Stimulated activated naive CD8-positive, alpha-beta T cell treated with anti-CD3 and anti-CD28 coated beads, Interleukin-15, Interleukin-2, amounts not matched to agents 100 U/mL and 50 U/mL, for 24 hours (primary cell): ENCODE measurements around the gene FHOD3.
"Not testable (repeated sequence)": the region's sequence is repeated elsewhere in the genome, so short reads cannot be mapped to it uniquely, and the experiment has no call there.

ENCODE experiments used
- ATAC-seq: fragments of 150-1000 bp; cut with Tn5 transposase; one replicate; pipeline ENCODE4 v1.10.0; 2021
- DNase-seq: peaks from one replicate; pipeline ENCODE4 v3.0.0; 2021

FHOD3 gene

DNA sequence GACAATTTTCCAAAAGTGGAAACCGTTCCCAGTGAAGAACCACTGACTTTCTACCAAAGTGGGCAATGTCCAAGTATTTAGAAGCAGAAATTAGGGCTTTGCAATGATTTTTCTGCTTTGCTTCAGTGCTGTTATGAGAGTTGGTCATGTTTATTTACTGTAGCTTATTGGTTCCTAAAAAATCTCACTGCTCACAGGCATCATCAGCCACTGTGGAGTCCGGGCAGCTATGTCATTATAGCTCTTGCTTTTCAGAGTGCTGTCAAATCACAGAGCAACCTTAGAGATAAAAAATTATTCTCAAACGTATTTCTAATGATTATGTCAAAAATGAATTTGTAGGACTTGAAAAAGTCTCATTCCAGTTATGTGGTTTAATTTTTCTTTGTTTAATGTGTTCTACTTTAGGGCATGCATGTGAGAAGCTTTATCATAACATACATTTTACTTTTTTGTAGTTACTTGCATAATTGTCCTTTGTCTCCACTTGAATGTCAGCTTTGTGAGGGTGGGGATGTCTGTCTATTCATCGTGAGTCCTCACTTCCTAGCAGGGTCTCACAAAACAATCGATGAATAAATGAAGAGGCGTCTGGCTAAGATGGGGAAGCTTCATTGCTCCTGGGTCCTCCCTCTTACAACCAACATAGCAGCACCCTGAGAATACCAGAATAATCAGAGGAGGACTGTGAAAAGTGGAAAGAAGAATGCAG is 413.7 kb downstream of the FHOD3 start:
- DNase-seq (no peak), ATAC-seq (no peak)

GRCh38 chr18:36711813-36712444 is 414.4 kb downstream of the FHOD3 start:
- ATAC-seq (no peak), DNase-seq (no peak)

- ATAC-seq (no peak), DNase-seq (no peak)
Observed at GRCh38 chr18:36714476-36714875, 417.0 kb downstream of the FHOD3 start.

GRCh38 chr18:36717422-36718110 is 420.1 kb downstream of the FHOD3 start:
- ATAC-seq, result no peak
- DNase-seq, result no peak

- ATAC-seq (no peak), DNase-seq (no peak)
Observed at GRCh38 chr18:36718705-36719328, 421.3 kb downstream of the FHOD3 start.

GRCh38 chr18:36719630-36720029 is 422.1 kb downstream of the FHOD3 start:
- DNase-seq (no peak), ATAC-seq (no peak)

DNA sequence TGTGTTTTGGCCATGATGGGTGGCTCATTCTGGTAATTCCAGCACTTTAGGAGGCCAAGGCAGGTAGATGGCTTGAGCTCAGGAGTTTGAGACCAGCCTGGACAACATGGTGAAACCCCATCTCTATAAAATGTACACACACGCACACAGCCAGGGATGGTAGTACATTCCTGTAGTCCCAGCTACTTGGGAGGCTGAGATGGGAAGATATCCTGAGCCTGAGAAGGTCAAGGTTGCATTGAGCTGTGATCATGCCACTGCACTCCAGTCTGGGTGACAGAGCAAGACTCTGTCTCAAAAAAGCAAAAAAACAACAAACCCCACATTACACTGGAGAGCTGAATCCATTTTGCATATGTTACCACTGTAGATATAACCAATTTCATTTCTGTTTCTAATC is 423.8 kb downstream of the FHOD3 start:
- ATAC-seq, DNase-seq: not testable (repeated sequence)

DNA sequence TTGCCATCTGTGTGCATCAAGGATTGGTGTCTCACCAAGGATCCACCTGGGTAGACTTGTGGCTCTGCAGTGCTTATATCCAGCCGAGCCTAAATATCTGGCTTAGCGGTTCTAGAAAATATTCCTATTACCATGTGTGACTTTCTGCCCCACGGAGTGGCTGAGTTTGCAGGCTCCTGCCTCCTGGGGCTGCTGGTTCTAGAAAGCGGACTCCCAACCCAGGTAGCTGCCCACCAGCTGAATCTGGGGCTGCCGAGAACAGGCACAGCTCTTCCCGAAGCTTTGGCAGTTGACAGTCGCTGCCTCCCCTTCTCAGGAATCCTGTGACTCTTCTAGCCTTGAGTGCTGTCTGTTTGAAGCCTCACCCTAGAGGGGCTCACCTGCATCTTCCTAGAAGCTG is 426.7 kb downstream of the FHOD3 start:
- DNase-seq (no peak), ATAC-seq (no peak)

GRCh38 chr18:36724591-36725001 is 427.1 kb downstream of the FHOD3 start:
- ATAC-seq, result no peak
- no peak for DNase-seq

DNA sequence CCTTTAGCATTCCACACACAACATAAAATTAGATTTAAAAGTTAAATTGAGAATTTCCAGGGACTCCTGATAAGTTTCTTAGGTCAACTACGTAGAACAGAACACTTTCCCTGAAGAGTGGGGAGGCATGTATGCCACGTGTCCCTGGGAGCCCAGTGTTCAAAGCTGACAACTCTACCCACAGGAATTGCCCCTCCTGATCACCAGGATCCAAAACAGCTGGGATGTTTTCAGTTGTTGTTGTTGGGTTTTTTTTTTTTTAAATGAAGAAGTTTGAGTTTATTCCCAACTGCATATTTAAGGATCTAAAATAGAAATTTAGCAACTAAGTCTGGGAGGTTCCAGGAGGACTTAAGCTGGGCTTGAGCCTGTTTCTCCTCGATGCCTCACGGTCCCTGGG is 430.8 kb downstream of the FHOD3 start:
- ATAC-seq (no peak), DNase-seq (no peak)

- DNase-seq, result no peak
- ATAC-seq, result no peak
Observed at GRCh38 chr18:36729197-36729596, 431.7 kb downstream of the FHOD3 start.

DNA sequence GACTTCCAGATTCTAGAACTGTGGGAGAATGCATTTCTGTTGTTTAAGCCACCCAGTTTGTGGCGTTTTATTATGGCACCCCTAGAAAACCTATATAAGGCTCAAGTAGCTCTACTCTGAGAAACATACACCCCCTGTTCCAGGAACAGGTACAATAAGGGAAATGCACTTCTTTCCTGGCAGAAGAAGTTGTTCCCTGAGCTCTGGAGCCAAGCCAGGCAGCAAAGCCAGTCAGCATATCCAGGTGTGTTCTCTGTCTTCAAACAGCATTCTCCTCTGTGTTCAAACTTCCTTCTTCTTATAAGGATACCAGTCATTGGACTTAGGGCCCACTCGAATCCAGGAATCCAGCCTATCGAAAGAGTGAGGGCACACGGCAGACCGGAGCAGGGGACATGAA is 434.8 kb downstream of the FHOD3 start:
- ATAC-seq (no peak), DNase-seq (no peak)

DNA sequence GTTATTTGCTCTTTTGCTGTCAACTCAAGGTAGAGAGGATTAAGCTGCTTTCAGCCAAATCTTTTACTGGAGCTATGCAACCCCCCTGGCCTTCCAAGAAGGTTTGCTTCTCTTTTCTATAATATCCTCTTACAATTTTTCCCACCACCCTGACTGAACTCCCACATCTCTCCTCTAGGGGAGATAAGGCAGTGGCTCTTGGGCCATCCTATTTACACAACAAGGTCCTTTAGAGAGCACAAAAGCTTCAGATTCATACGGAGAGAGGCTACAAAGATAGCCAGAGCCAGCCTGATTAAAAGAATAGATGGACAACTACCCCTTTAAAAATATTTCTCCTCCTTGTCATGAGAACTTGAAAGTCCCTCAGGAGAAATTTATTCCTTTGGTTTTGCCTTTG is 435.6 kb downstream of the FHOD3 start:
- ATAC-seq (no peak), DNase-seq (no peak)

DNA sequence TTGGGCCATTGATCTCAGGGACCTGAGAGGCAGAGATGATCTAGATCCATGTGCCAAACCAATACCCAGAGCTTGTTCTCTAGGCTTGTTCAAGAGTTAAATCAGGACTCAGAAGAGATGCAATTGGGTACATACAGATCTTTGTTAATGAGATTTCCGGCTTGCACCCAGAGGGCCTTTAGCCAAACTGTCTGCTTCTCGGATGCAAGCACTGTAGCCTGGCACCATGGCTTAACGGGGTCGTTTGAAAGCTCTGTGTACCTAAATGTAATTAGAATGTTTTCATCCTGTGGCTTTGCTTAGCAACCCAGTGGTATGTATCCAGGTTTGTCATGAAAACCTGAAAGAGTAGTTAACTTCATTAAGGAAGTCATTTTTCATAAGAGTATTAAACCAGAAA is 437.1 kb downstream of the FHOD3 start:
- ATAC-seq, result no peak
- DNase-seq, result no peak

DNA sequence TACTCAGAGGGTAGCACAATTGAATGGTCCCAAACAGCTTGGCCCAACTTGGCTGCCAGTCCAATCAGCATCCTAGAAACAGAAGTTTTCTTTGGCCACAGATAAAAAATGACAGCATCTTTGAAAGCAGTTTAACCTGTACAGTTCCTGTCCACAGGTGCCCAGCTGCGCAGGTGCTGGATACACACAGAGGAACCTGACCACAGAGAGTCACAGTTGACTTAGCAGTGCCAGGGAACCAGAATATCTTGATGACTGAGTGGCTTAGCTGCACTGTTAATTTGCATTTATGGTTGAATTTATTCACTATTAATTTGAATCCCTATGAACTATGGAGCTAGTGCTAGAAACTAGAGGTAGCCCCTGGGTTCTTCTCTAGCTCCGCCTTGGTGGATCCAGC is 437.6 kb downstream of the FHOD3 start:
- no peak for ATAC-seq
- no peak for DNase-seq

DNA sequence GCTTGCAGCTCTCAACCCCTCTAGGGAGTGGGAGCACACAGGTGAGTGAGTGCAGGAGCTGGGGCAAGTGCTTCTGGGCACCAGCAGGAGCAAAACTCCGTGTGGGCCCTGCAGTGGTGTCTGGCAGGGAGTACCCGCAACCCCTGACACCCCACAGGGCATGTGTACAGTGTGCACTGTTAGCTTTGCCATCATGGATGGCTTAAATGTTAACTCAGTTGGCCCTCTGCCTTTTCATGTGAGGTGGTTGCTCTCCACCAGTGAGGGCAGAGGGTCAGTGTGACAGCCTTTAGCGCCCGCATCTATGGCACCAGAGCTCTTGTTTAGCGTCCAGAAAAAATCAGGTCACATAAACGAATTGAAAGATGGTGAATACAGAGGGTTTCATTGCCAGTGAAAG is 438.6 kb downstream of the FHOD3 start:
- DNase-seq (no peak), ATAC-seq (no peak)

- ATAC-seq (no peak), DNase-seq (no peak)
Observed at GRCh38 chr18:36737316-36737715, 439.8 kb downstream of the FHOD3 start.

DNA sequence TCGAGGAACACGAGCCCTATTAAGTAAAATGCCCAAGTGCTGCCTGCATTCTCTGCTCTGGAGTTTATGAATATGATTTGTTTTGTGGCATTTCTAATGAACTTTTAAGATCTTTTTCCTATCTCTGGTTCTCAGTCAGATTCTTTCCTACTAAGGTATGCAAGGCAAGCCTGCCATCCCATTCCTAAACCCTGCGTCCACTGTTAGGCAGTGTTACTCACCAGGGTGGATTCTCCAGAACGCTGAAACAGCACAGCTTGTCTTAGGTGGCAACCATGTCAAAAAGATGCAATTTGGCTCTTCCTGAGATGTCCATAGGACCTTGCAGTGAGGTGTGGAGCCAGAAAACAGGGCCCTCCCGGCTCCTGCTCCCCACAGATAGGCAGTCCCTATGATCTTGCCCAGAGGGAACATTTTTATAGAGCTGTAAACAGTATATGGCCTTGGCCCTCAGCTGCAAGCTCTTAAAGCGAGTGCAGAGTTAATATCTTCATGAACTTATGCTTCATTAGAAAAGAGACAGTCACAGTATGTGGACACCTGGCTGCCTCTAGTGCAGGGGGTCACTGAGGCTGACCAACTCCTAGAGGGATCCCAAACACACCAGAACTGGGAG is 446.9 kb downstream of the FHOD3 start:
- no peak for DNase-seq
- ATAC-seq, result no peak

GRCh38 chr18:36745219-36745975 is 447.9 kb downstream of the FHOD3 start:
- DNase-seq (no peak), ATAC-seq (no peak)

DNA sequence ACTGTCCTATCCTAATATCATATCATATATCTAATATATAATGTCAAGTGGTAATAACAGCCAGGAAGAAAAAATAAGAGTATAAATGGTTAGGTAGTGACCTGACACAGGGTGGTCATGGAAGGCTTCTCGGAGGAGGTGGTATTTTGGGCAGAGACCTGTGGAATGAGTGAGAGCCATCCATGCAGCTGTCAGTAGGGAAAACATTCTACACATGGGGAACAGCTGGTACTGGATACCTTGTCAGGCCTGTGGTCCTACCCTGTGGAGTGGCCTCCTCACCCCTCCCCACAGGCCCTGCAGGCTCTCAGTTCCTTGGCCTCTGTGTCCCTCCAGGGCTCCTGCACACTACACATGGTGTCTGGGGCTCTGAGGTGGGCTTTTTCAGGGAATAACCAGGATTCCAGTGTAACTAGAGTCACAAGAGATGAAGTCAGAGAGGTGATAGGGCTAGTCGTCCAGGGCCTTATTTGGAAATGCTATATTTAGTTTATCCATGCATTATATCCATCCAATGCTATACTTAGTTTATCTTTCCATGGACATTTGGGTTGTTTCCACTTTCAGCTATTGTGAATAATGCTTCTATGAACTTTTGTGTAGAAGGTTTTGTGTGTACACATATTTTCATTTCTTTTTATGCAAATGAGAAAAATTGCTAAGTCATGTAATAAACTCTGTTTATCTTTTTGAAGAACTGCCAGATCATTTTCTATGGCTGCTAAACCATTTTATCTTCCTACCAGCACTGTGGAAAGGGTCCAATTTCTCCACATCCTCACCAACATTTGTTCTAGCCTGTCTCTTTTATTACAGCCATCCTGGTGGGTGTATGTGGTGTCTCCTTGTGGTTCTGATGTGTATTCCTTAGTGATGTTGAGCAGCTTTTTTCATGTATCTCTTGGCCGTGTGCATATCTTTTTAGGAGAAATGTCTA is 455.7 kb downstream of the FHOD3 start:
- ATAC-seq (no peak), DNase-seq (no peak)

DNA sequence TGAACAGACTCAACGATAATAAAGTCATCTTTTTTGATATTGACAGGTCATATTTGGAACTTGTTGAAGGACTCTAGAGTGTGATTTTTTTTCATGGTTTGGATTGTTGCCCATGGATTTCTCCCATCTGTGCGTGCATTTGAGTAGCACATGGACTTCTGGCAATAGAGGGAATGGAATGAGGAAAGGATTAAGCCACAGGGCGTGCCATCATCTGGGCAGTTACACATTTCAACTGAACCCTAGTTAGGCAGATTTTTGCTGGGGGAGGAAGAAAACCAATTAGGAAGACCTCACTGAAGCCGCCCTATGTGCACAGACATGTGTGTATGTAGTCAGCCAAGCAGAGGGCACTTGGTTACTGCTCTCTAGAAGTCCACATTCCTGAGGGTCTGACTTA is 458.7 kb downstream of the FHOD3 start:
- ATAC-seq (no peak), DNase-seq (no peak)
